ENCODE measurements around the gene HIF1AN.

DNA sequence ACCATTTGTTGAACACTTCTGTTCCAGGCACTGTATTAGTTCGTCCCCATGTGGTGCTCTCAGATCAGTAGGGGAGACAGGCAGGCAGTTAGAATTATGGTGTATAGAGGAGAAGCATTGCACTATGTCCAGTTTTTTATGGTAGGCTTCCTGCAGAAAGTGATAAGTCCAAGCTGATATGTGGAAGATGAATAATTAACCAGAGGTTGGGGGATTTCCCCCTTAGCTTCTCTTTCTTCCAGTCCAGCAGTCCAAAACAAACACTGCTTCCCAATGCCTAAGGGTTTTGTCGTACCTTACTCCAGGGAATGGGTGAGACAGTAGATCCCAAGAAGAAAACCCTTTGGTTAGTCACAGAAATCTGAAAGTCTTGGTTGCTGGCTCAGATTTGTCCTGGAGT, 19.2 kb downstream of the HIF1AN start:
- no peak for TF ChIP-seq CTCF (conservative IDR thresholded peaks at IDR 0.05 in 1 of 2, IDR thresholded peaks at IDR 0.05 in 1 of 2; ENCODE audit: extremely low read depth in 1 of 2, insufficient read depth in 1 of 2, low read depth in 1 of 2, low read length in 2 of 2)
- TF ChIP-seq EZH2 (IDR thresholded peaks at IDR 0.05; ENCODE audit: borderline replicate concordance, low read length) = no peak
